DND-41 (cell line): ENCODE measurements around the gene VWF.
"Not testable (repeated sequence)": the region's sequence is repeated elsewhere in the genome, so short reads cannot be mapped to it uniquely, and the experiment has no call there.

Source experiments
- ATAC-seq: fragments of 200-7000 bp; cut with Tn5 transposase; 3 replicates; pipeline ENCODE4 v1.9.1; 2021; ENCODE audit warnings: low read depth; ENCODE audit not compliant: insufficient read depth
- DNase-seq: peaks from one replicate; pipeline ENCODE4 v3.0.0-alpha.2; 2020
- H2AFZ ChIP-seq: 2 replicates; pipeline ENCODE4 v1.6.0; 2012; ENCODE audit warnings: low read depth, low read length
- H3K27ac ChIP-seq: 2 replicates; pipeline ENCODE4 v1.5.1; 2012; ENCODE audit warnings: low read length, inconsistent platforms
- H3K27me3 ChIP-seq: fragments of 200-600 bp; sonication (generic); 2 replicates; pipeline ENCODE4 v1.6.0; 2012; ENCODE audit warnings: low read length, mild to moderate bottlenecking, inconsistent platforms; ENCODE audit not compliant: insufficient read depth, poor library complexity
- H3K36me3 ChIP-seq: 2 replicates; pipeline ENCODE4 v1.5.1; 2012; ENCODE audit warnings: low read length, inconsistent platforms; ENCODE audit not compliant: insufficient read depth
- H3K4me1 ChIP-seq: 2 replicates; pipeline ENCODE4 v1.5.1; 2012; ENCODE audit warnings: mild to moderate bottlenecking, low read length; ENCODE audit not compliant: insufficient read depth
- H3K4me2 ChIP-seq: 2 replicates; pipeline ENCODE4 v1.6.0; 2012; ENCODE audit warnings: mild to moderate bottlenecking, moderate library complexity, low read length, inconsistent platforms; ENCODE audit not compliant: insufficient read depth
- H3K4me3 ChIP-seq, 2 experiments: fragments of 200-600 bp in 1 of 2; shearing (Covaris generic) in 1 of 2; 2 replicates each; pipeline ENCODE4 v1.5.1; 2012 to 2016; ENCODE audit warnings: inconsistent platforms in 2 of 2, low read length in 2 of 2, mild to moderate bottlenecking in 2 of 2, low read depth in 1 of 2, moderate library complexity in 1 of 2
- H3K79me2 ChIP-seq: 2 replicates; pipeline ENCODE4 v1.6.0; 2012; ENCODE audit warnings: low read length, inconsistent platforms; ENCODE audit not compliant: insufficient read depth
- H3K9ac ChIP-seq: 2 replicates; pipeline ENCODE4 v1.6.0; 2012; ENCODE audit warnings: low read depth, mild to moderate bottlenecking, inconsistent platforms, low read length, moderate library complexity
- H3K9me3 ChIP-seq: 2 replicates; pipeline ENCODE4 v1.5.1; 2012; ENCODE audit warnings: low read length, moderate library complexity, mild to moderate bottlenecking, inconsistent platforms; ENCODE audit not compliant: insufficient read depth, severe bottlenecking
- H4K20me1 ChIP-seq: 2 replicates; pipeline ENCODE4 v1.6.0; 2012; ENCODE audit warnings: low read length; ENCODE audit not compliant: insufficient read depth
- CTCF ChIP-seq: IDR thresholded peaks from 2 replicates; pipeline ENCODE4 v1.5.1; 2012; ENCODE audit warnings: borderline replicate concordance, low read length, moderate library complexity, mild to moderate bottlenecking; ENCODE audit not compliant: poor library complexity, severe bottlenecking; ENCODE audit errors: extremely low read depth
- EZH2 ChIP-seq: IDR thresholded peaks from 3 replicates; pipeline ENCODE4 v1.6.1; 2012; ENCODE audit warnings: borderline replicate concordance, low read depth, mild to moderate bottlenecking, moderate library complexity, low read length, inconsistent platforms; ENCODE audit not compliant: severe bottlenecking

VWF gene

GRCh38 chr12:6018265-6018664 is 106.2 kb downstream of the VWF start:
- Histone ChIP-seq H3K27ac (no peak overlapping the region), H3K4me1 (no peaks in the 10 kb centered on the region), H3K79me2 (no peaks in the 10 kb centered on the region), H3K4me3 (no peak overlapping the region), H3K9me3 (no peaks in the 10 kb centered on the region), H4K20me1 (no peaks in the 10 kb centered on the region; the same call in 1 of the 2 replicates), H3K9ac (no peak overlapping the region), H3K36me3 (no peaks in the 10 kb centered on the region), H3K4me2 (no peak overlapping the region), H3K27me3 (peaks cover 4% of the 10 kb centered on the region), H2AFZ (no peak overlapping the region)
- no peak for ATAC-seq
- no peak for DNase-seq
- TF ChIP-seq CTCF: no peak

- Histone ChIP-seq H4K20me1 (no peaks in the 10 kb centered on the region; the same call in 1 of the 2 replicates), H3K4me3 (no peak overlapping the region), H3K4me1 (no peaks in the 10 kb centered on the region), H3K27ac (no peak overlapping the region), H3K9me3 (no peaks in the 10 kb centered on the region), H3K27me3 (peaks cover 4% of the 10 kb centered on the region), H3K4me2 (no peak overlapping the region), H3K9ac (no peak overlapping the region), H3K36me3 (no peaks in the 10 kb centered on the region), H2AFZ (no peak overlapping the region), H3K79me2 (no peaks in the 10 kb centered on the region)
- TF ChIP-seq CTCF (no peak), EZH2 (no peak)
- DNase-seq (no peak), ATAC-seq (no peak)
These were observed 107.7 kb downstream of the VWF start for GRCh38 chr12:6016756-6017155.

GRCh38 chr12:6016004-6016403 is 108.5 kb downstream of the VWF start:
- H3K9me3 ChIP-seq, H4K20me1 ChIP-seq, H2AFZ ChIP-seq, H3K4me2 ChIP-seq, ATAC-seq, H3K79me2 ChIP-seq, DNase-seq, H3K4me1 ChIP-seq, H3K9ac ChIP-seq, H3K4me3 ChIP-seq, H3K36me3 ChIP-seq, H3K27me3 ChIP-seq, H3K27ac ChIP-seq: not testable (repeated sequence)

- not testable (repeated sequence) for H3K27ac ChIP-seq, H3K4me2 ChIP-seq, DNase-seq, H4K20me1 ChIP-seq, H3K4me1 ChIP-seq, H2AFZ ChIP-seq, H3K79me2 ChIP-seq, H3K9ac ChIP-seq, H3K27me3 ChIP-seq, H3K4me3 ChIP-seq, H3K36me3 ChIP-seq, H3K9me3 ChIP-seq
- ATAC-seq: peak; percentile 70; the same call in 2 of the 3 replicates
These were observed 109.2 kb downstream of the VWF start for GRCh38 chr12:6015271-6015670.

GRCh38 chr12:6010631-6011350 is 113.7 kb downstream of the VWF start:
- not testable (repeated sequence) for ATAC-seq, H3K4me3 ChIP-seq, H4K20me1 ChIP-seq, H3K36me3 ChIP-seq, H3K79me2 ChIP-seq, DNase-seq, H3K27me3 ChIP-seq, H3K9me3 ChIP-seq, H3K4me2 ChIP-seq, H3K4me1 ChIP-seq, H2AFZ ChIP-seq, H3K9ac ChIP-seq, H3K27ac ChIP-seq
